GM23338 (cell line): Measurements from ENCODE around the gene WWOX. TPM values are rescaled to one million over a fixed set of nuclear protein-coding genes. Genes with fewer than 3 reads are reported as not detected.

Source experiments
- ATAC-seq: fragments of 200-7000 bp; cut with Tn5 transposase; 3 replicates; pipeline ENCODE4 v1.9.1; 2020
- DNase-seq: peaks from one replicate; pipeline ENCODE4 v3.0.0-alpha.2; 2015; ENCODE audit warnings: low spot score
- H2AFZ ChIP-seq: fragments of 200-600 bp; sonication (generic); 2 replicates; pipeline ENCODE4 v1.8.0; 2016; ENCODE audit warnings: antibody characterized with exemption, mild to moderate bottlenecking, moderate library complexity
- H3F3A ChIP-seq: fragments of 200-600 bp; sonication (generic); replicated peaks from 2 replicates; pipeline ENCODE4 v1.8.0; 2017; ENCODE audit warnings: antibody characterized with exemption, mixed run types, low read depth
- H3K27ac ChIP-seq: fragments of 200-600 bp; sonication (generic); 2 replicates; pipeline ENCODE4 v1.6.1; 2016; ENCODE audit warnings: low read depth
- H3K27me3 ChIP-seq: fragments of 200-600 bp; sonication (generic); 2 replicates; pipeline ENCODE4 v1.8.0; 2016; ENCODE audit warnings: mild to moderate bottlenecking, mixed run types, moderate library complexity; ENCODE audit not compliant: insufficient read depth
- H3K36me3 ChIP-seq: fragments of 200-600 bp; sonication (generic); 2 replicates; pipeline ENCODE4 v1.8.0; 2016; ENCODE audit warnings: mild to moderate bottlenecking; ENCODE audit not compliant: insufficient read depth
- H3K4me1 ChIP-seq: fragments of 200-600 bp; sonication (generic); 2 replicates; pipeline ENCODE4 v1.8.0; 2016; ENCODE audit warnings: mild to moderate bottlenecking, moderate library complexity; ENCODE audit not compliant: insufficient read depth
- H3K4me2 ChIP-seq: fragments of 200-600 bp; sonication (generic); 2 replicates; pipeline ENCODE4 v1.7.1; 2017; ENCODE audit warnings: mixed run types
- H3K4me3 ChIP-seq: fragments of 200-600 bp; sonication (generic); 2 replicates; pipeline ENCODE4 v1.6.1; 2016; ENCODE audit warnings: mixed run types
- H3K79me2 ChIP-seq: fragments of 200-600 bp; sonication (generic); replicated peaks from 2 replicates; pipeline ENCODE4 v1.8.0; 2017; ENCODE audit warnings: mild to moderate bottlenecking; ENCODE audit not compliant: insufficient read depth
- H3K9me2 ChIP-seq: fragments of 200-600 bp; sonication (generic); 2 replicates; pipeline ENCODE4 v1.8.0; 2017; ENCODE audit not compliant: insufficient read depth
- H4K20me1 ChIP-seq: fragments of 200-600 bp; sonication (generic); replicated peaks from 2 replicates; pipeline ENCODE4 v1.8.0; 2017; ENCODE audit warnings: mild to moderate bottlenecking; ENCODE audit not compliant: insufficient read depth
- H3K27ac Mint-ChIP-seq: 2 replicates; pipeline ENCODE4 v1.8.0; 2020; ENCODE audit warnings: inconsistent platforms, mild to moderate bottlenecking, moderate library complexity, mixed read lengths
- H3K27me3 Mint-ChIP-seq: 3 replicates; pipeline ENCODE4 v1.8.0; 2022; ENCODE audit warnings: low read depth, mild to moderate bottlenecking, moderate library complexity, mixed read lengths, inconsistent platforms; ENCODE audit not compliant: insufficient read depth, poor library complexity
- H3K36me3 Mint-ChIP-seq: 3 replicates; pipeline ENCODE4 v1.8.0; 2021; ENCODE audit warnings: low read depth, mild to moderate bottlenecking, inconsistent platforms, moderate library complexity, mixed read lengths
- H3K4me1 Mint-ChIP-seq: 3 replicates; pipeline ENCODE4 v1.8.0; 2020; ENCODE audit warnings: mild to moderate bottlenecking, inconsistent platforms, mixed read lengths
- H3K4me3 Mint-ChIP-seq: 3 replicates; pipeline ENCODE4 v1.8.0; 2021; ENCODE audit warnings: moderate library complexity, mild to moderate bottlenecking, inconsistent platforms, mixed read lengths
- H3K9me3 Mint-ChIP-seq: 3 replicates; pipeline ENCODE4 v1.8.0; 2020; ENCODE audit warnings: moderate library complexity, mild to moderate bottlenecking, inconsistent platforms, mixed read lengths
- CREB1 ChIP-seq: fragments of 250-450 bp; sonication (Bioruptor Pico); IDR thresholded peaks from 2 replicates; pipeline ENCODE4 v1.5.0; 2020; ENCODE audit warnings: low read depth, mild to moderate bottlenecking, moderate library complexity
- EZH2 ChIP-seq: fragments of 200-600 bp; sonication (generic); IDR thresholded peaks from one replicate; pipeline ENCODE4 v1.8.0; 2017; ENCODE audit warnings: antibody characterized with exemption, mild to moderate bottlenecking, low read depth; ENCODE audit not compliant: unreplicated experiment
- EZH2phosphoT487 ChIP-seq: fragments of 200-600 bp; sonication (generic); IDR thresholded peaks from one replicate; pipeline ENCODE4 v1.8.1; 2018; ENCODE audit warnings: antibody characterized with exemption; ENCODE audit not compliant: unreplicated experiment
- JUNB ChIP-seq: IDR thresholded peaks from one replicate; pipeline ENCODE4 v1.6.1; 2016; ENCODE audit warnings: antibody characterized with exemption; ENCODE audit not compliant: unreplicated experiment
- NANOG ChIP-seq: IDR thresholded peaks from 2 replicates; pipeline ENCODE4 v1.6.1; 2016; ENCODE audit warnings: antibody characterized with exemption, borderline replicate concordance
- REST ChIP-seq: IDR thresholded peaks from one replicate; pipeline ENCODE4 v1.6.1; 2018; ENCODE audit warnings: antibody characterized with exemption; ENCODE audit not compliant: unreplicated experiment
- STAT1 ChIP-seq: IDR thresholded peaks from one replicate; pipeline ENCODE4 v1.6.1; 2016; ENCODE audit warnings: antibody characterized with exemption; ENCODE audit not compliant: unreplicated experiment
- ZNF114 ChIP-seq: fragments of 250-450 bp; sonication (Bioruptor Pico); IDR thresholded peaks from 2 replicates; pipeline ENCODE4 v1.5.0; 2020; ENCODE audit warnings: mild to moderate bottlenecking, moderate library complexity
- ZNF331 ChIP-seq: fragments of 250-450 bp; sonication (Bioruptor Pico); IDR thresholded peaks from 2 replicates; pipeline ENCODE4 v1.5.0; 2020; ENCODE audit warnings: low read depth, mild to moderate bottlenecking, moderate library complexity
- polyA plus RNA-seq: library from polyadenylated mRNA; unstranded; fragments of >200 nt; fragmentation: Nextera tagmentation; extraction: Ambion mirVana; gene quantifications from 2 replicates; pipeline ENCODE4 v1.2.1, GENCODE V29; 2016
- total RNA-seq: library from RNA; depleted of rRNA; stranded (reverse); fragments of >200 nt; shearing (Covaris generic); gene quantifications from 2 replicates; pipeline ENCODE4 v1.2.3, GENCODE V29; 2014
- TF ChIP-seq, protein P1 (sequence below): IDR thresholded peaks from 2 replicates; pipeline ENCODE4 v1.6.1; 2016; ENCODE audit warnings: antibody characterized with exemption
- TF ChIP-seq, protein P2 (sequence below), 2 experiments: fragments of 200-600 bp in 1 of 2; sonication (generic) in 1 of 2; conservative IDR thresholded peaks; 2 replicates each; pipeline versions ENCODE4 v1.5.1 to v1.6.1; 2016 to 2017; ENCODE audit warnings: antibody characterized with exemption in 2 of 2, low read depth in 2 of 2, mild to moderate bottlenecking in 2 of 2, moderate library complexity in 1 of 2

WWOX gene
- total and polyA plus RNA-seq, 2 experiments from 2014 or later: 10.0 to 19.3 TPM

- no peak for TF ChIP-seq EZH2
- TF ChIP-seq CREB1 (CRISPR knock-in tag): no peak
- TF ChIP-seq JUNB: no peak
- TF ChIP-seq ZNF331 (CRISPR knock-in tag): no peak
- TF ChIP-seq EZH2phosphoT487: no peak
- no peak for TF ChIP-seq ZNF114
- TF ChIP-seq STAT1: no peak
- TF ChIP-seq, protein P1, sequence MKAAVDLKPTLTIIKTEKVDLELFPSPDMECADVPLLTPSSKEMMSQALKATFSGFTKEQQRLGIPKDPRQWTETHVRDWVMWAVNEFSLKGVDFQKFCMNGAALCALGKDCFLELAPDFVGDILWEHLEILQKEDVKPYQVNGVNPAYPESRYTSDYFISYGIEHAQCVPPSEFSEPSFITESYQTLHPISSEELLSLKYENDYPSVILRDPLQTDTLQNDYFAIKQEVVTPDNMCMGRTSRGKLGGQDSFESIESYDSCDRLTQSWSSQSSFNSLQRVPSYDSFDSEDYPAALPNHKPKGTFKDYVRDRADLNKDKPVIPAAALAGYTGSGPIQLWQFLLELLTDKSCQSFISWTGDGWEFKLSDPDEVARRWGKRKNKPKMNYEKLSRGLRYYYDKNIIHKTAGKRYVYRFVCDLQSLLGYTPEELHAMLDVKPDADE: no peak
- TF ChIP-seq NANOG: no peak
- TF ChIP-seq, protein P2, sequence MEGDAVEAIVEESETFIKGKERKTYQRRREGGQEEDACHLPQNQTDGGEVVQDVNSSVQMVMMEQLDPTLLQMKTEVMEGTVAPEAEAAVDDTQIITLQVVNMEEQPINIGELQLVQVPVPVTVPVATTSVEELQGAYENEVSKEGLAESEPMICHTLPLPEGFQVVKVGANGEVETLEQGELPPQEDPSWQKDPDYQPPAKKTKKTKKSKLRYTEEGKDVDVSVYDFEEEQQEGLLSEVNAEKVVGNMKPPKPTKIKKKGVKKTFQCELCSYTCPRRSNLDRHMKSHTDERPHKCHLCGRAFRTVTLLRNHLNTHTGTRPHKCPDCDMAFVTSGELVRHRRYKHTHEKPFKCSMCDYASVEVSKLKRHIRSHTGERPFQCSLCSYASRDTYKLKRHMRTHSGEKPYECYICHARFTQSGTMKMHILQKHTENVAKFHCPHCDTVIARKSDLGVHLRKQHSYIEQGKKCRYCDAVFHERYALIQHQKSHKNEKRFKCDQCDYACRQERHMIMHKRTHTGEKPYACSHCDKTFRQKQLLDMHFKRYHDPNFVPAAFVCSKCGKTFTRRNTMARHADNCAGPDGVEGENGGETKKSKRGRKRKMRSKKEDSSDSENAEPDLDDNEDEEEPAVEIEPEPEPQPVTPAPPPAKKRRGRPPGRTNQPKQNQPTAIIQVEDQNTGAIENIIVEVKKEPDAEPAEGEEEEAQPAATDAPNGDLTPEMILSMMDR (conservative IDR thresholded peaks at IDR 0.05; ENCODE audit: low read depth in 2 of 2): no peak
These were observed 472.0 kb downstream of the WWOX start (continued) for GRCh38 chr16:78571434-78571833.

DNA sequence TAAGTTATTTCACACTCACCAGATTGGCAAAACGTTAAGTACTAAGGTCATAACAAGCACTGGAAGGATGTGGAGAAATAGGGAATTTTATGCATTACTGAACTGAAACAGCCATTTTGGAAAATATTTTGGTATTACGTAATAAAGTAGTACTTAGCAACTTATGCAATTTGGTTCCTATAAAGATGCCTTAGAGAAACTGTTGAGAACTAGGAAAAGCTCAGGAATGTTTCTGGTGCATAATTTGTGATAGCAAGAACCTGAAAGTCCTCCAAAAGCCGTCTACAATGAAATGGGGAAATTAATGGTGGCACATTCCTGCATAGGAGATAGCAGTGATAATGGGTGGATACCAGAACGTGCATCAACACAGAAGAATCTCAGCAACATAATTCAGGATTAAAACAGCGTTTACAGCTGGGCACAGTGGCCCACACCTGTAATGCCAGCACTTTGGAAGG lies 472.5 kb downstream of the WWOX start:
- no peaks in the 10 kb centered on the region for H3K27me3 ChIP-seq
- H3K4me1 ChIP-seq: no peaks in the 10 kb centered on the region
- Mint-ChIP-seq H3K9me3 (no peaks in the 10 kb centered on the region), H3K27me3 (no peaks in the 10 kb centered on the region), H3K4me1 (no peaks in the 10 kb centered on the region), H3K36me3 (no peaks in the 10 kb centered on the region), H3K4me3 (no peak overlapping the region), H3K27ac (no peak overlapping the region)
- no peak for DNase-seq
- H3K4me2 ChIP-seq: no peak overlapping the region
- no peaks in the 10 kb centered on the region for H4K20me1 ChIP-seq
- no peak overlapping the region for H3K27ac ChIP-seq
- TF ChIP-seq CREB1 (CRISPR knock-in tag) (no peak), ZNF331 (CRISPR knock-in tag) (no peak), NANOG (no peak), JUNB (no peak), REST (no peak), ZNF114 (no peak), STAT1 (no peak)
- TF ChIP-seq, protein P2 (conservative IDR thresholded peaks at IDR 0.05; ENCODE audit: low read depth in 2 of 2): no peak
- TF ChIP-seq, protein P1: no peak
- H3K36me3 ChIP-seq: no peaks in the 10 kb centered on the region
- H3K9me2 ChIP-seq: peaks cover 4% of the 10 kb centered on the region
- H3K4me3 ChIP-seq: no peak overlapping the region
- no peaks in the 10 kb centered on the region for H3K79me2 ChIP-seq
- H3F3A ChIP-seq: no peaks in the 10 kb centered on the region
- no peak overlapping the region for H2AFZ ChIP-seq
- no peak for ATAC-seq
